ENCODE measurements around the gene SERBP1.

Gene SERBP1

DNA sequence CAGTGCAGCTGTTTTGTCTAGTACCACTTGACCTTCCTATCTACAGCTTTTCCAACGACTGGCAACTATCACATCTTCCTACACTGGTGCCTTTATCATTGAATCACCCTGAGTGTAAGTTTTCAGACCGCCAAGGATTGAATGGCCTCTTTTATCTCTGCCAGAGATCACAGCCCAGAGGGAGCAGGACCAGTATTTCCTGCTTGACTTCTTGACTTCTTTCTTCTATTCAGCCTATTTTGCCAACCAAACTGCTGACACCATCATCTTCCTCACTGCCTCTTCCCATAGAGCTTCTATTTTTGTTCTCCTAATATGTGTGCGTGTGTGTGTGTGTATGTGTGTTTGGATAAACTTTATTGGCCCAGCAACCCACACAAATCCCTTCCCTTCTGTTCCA is 53.8 kb downstream of the SERBP1 start:
- no peak overlapping the region for H3K4ac ChIP-seq (ENCODE audit: low read depth, low read length)
- H3K56ac ChIP-seq (ENCODE audit: low read length) = no peak overlapping the region
- DNase-seq = peak; percentile 72
- no peak overlapping the region for H3K9ac ChIP-seq (ENCODE audit: low read length)
- H2BK5ac ChIP-seq (ENCODE audit: low read length) = no peak overlapping the region
- no peak overlapping the region for H4K5ac ChIP-seq (ENCODE audit: low read length)
- H3K27me3 ChIP-seq (ENCODE audit: insufficient read depth, low read length, poor library complexity) = no peaks in the 10 kb centered on the region
- no peaks in the 10 kb centered on the region for H3K36me3 ChIP-seq (ENCODE audit: control insufficient read depth, insufficient read depth, low read length)
- H3K79me1 ChIP-seq (ENCODE audit: low read length) = no peaks in the 10 kb centered on the region
- WGBS (ENCODE audit: extremely low coverage, insufficient coverage, low lambda C conversion rate) = no CpG with 5 or more reads among the region's 3 CpGs
- no peak overlapping the region for H2AK5ac ChIP-seq (ENCODE audit: low read length)
- peaks cover 10% of the 10 kb centered on the region for H3K4me1 ChIP-seq (ENCODE audit: control insufficient read depth, low read depth, low read length)
- no peaks in the 10 kb centered on the region for H3K79me2 ChIP-seq (ENCODE audit: control insufficient read depth, insufficient read depth, low read length)
- H2BK15ac ChIP-seq (replicated peaks; ENCODE audit: low read depth) = no peak overlapping the region
- no peak overlapping the region for H3K4me2 ChIP-seq (ENCODE audit: low read length)
- H3K27ac ChIP-seq (ENCODE audit: low read depth, low read length) = no peak overlapping the region
- H2BK120ac ChIP-seq (ENCODE audit: low read depth, low read length) = no peak overlapping the region
- no peak overlapping the region for H3K18ac ChIP-seq (ENCODE audit: low read length)
- no peak overlapping the region for H3K23ac ChIP-seq (ENCODE audit: low read length)
- H4K8ac ChIP-seq (ENCODE audit: low read depth, low read length) = no peak overlapping the region
- H3K4me3 ChIP-seq (ENCODE audit: low read length) = no peak overlapping the region

DNA sequence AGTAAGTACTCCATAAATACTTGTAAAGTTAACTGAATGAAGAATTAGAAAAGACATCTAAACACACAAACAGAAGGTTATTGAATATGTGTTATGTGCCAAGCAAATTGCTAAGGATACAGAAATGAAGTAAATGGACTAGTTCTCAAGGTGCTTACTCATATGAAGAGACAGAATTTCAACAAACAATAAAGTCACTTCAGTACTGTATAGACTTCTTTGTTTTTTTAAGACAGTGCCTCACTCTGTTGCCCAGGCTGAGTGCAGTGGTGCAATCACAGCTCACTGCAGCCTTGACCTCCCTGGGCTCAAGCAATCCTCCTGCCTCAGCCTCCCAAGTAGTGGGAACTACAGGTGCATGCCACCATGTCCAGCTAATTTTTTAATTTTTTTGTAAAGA is 57.3 kb downstream of the SERBP1 start:
- Histone ChIP-seq H3K4me1 (ENCODE audit: control insufficient read depth, low read depth, low read length) (peaks cover 10% of the 10 kb centered on the region), H2BK120ac (ENCODE audit: low read depth, low read length) (no peak overlapping the region), H2AK5ac (ENCODE audit: low read length) (no peak overlapping the region), H3K27me3 (ENCODE audit: insufficient read depth, low read length, poor library complexity) (no peaks in the 10 kb centered on the region), H3K36me3 (ENCODE audit: control insufficient read depth, insufficient read depth, low read length) (no peaks in the 10 kb centered on the region), H2BK15ac (replicated peaks; ENCODE audit: low read depth) (no peak overlapping the region), H3K18ac (ENCODE audit: low read length) (no peak overlapping the region), H3K23ac (ENCODE audit: low read length) (no peak overlapping the region), H3K4me2 (ENCODE audit: low read length) (no peak overlapping the region), H3K4ac (ENCODE audit: low read depth, low read length) (no peak overlapping the region), H4K8ac (ENCODE audit: low read depth, low read length) (no peak overlapping the region), H3K4me3 (ENCODE audit: low read length) (no peak overlapping the region), H3K79me2 (ENCODE audit: control insufficient read depth, insufficient read depth, low read length) (no peaks in the 10 kb centered on the region), H3K56ac (ENCODE audit: low read length) (no peak overlapping the region), H2BK5ac (ENCODE audit: low read length) (no peak overlapping the region), H3K79me1 (ENCODE audit: low read length) (no peaks in the 10 kb centered on the region), H3K9ac (ENCODE audit: low read length) (no peak overlapping the region), H4K5ac (ENCODE audit: low read length) (no peak overlapping the region), H3K27ac (ENCODE audit: low read depth, low read length) (no peak overlapping the region)
- no peak for DNase-seq

DNA sequence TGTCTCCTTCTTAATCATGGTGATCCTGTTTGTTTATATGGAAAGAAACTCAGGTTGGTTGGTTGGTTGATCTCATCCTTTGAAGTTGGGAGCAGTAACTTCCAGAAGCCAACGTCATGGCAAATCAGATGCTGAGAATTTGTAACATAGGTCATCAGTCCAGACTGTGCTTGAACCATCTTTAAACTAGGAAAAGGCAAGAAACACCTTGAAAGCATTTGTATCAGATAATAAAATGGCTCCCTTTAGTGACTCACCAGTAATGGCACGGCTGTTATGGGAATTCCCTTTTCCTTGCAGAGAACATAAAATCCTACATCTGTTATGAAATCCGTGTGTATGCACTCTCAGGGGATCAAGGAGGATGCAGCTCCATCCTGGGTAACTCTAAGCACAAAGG is 58.1 kb downstream of the SERBP1 start:
- WGBS (ENCODE audit: extremely low coverage, insufficient coverage, low lambda C conversion rate) = no CpG with 5 or more reads among the region's 3 CpGs
- Histone ChIP-seq H2BK5ac (ENCODE audit: low read length) (no peak overlapping the region), H3K27me3 (ENCODE audit: insufficient read depth, low read length, poor library complexity) (no peaks in the 10 kb centered on the region), H3K56ac (ENCODE audit: low read length) (no peak overlapping the region), H3K18ac (ENCODE audit: low read length) (no peak overlapping the region), H3K4ac (ENCODE audit: low read depth, low read length) (no peak overlapping the region), H4K5ac (ENCODE audit: low read length) (no peak overlapping the region), H3K4me1 (ENCODE audit: control insufficient read depth, low read depth, low read length) (peaks cover 9% of the 10 kb centered on the region), H2BK120ac (ENCODE audit: low read depth, low read length) (no peak overlapping the region), H3K27ac (ENCODE audit: low read depth, low read length) (no peak overlapping the region), H2AK5ac (ENCODE audit: low read length) (no peak overlapping the region), H3K36me3 (ENCODE audit: control insufficient read depth, insufficient read depth, low read length) (no peaks in the 10 kb centered on the region), H3K23ac (ENCODE audit: low read length) (no peak overlapping the region), H4K8ac (ENCODE audit: low read depth, low read length) (no peak overlapping the region), H3K79me2 (ENCODE audit: control insufficient read depth, insufficient read depth, low read length) (no peaks in the 10 kb centered on the region), H3K4me3 (ENCODE audit: low read length) (no peak overlapping the region), H3K4me2 (ENCODE audit: low read length) (no peak overlapping the region), H3K79me1 (ENCODE audit: low read length) (no peaks in the 10 kb centered on the region), H3K9ac (ENCODE audit: low read length) (no peak overlapping the region), H2BK15ac (replicated peaks; ENCODE audit: low read depth) (no peak overlapping the region)
- no peak for DNase-seq

DNA sequence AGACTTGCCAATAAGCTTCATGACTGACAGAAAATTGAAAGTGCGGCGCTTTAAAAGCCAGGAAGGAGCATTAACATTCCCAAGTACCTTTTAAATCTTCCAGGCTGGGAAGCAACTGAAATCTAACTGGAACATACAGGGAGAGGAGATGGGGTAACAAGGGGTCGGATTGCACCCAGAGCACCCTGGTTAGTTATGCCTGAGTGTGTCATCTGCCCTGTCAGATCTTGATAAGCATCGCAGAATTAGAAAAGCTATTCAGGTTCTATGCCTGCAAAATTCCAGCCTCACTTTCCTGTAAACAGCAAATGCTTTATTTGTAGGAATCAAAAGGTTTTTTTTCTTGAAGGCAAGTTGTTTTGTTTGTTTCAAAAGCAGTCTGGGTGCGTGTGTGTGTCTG is 58.5 kb downstream of the SERBP1 start:
- no peak overlapping the region for H4K5ac ChIP-seq (ENCODE audit: low read length)
- H3K23ac ChIP-seq (ENCODE audit: low read length) = no peak overlapping the region
- no peak overlapping the region for H3K4ac ChIP-seq (ENCODE audit: low read depth, low read length)
- H3K4me3 ChIP-seq (ENCODE audit: low read length) = no peak overlapping the region
- no peak overlapping the region for H2AK5ac ChIP-seq (ENCODE audit: low read length)
- H3K36me3 ChIP-seq (ENCODE audit: control insufficient read depth, insufficient read depth, low read length) = no peaks in the 10 kb centered on the region
- H2BK15ac ChIP-seq (replicated peaks; ENCODE audit: low read depth) = no peak overlapping the region
- no peaks in the 10 kb centered on the region for H3K27me3 ChIP-seq (ENCODE audit: insufficient read depth, low read length, poor library complexity)
- no peaks in the 10 kb centered on the region for H3K79me1 ChIP-seq (ENCODE audit: low read length)
- H3K9ac ChIP-seq (ENCODE audit: low read length) = no peak overlapping the region
- no peaks in the 10 kb centered on the region for H3K79me2 ChIP-seq (ENCODE audit: control insufficient read depth, insufficient read depth, low read length)
- no peak overlapping the region for H3K56ac ChIP-seq (ENCODE audit: low read length)
- no peak overlapping the region for H3K18ac ChIP-seq (ENCODE audit: low read length)
- no peak overlapping the region for H2BK5ac ChIP-seq (ENCODE audit: low read length)
- H3K4me2 ChIP-seq (ENCODE audit: low read length) = no peak overlapping the region
- H4K8ac ChIP-seq (ENCODE audit: low read depth, low read length) = no peak overlapping the region
- WGBS (ENCODE audit: extremely low coverage, insufficient coverage, low lambda C conversion rate) = no CpG with 5 or more reads among the region's 5 CpGs
- peaks cover 6% of the 10 kb centered on the region for H3K4me1 ChIP-seq (ENCODE audit: control insufficient read depth, low read depth, low read length)
- H3K27ac ChIP-seq (ENCODE audit: low read depth, low read length) = no peak overlapping the region
- peak; percentile 45 for DNase-seq
- no peak overlapping the region for H2BK120ac ChIP-seq (ENCODE audit: low read depth, low read length)

DNA sequence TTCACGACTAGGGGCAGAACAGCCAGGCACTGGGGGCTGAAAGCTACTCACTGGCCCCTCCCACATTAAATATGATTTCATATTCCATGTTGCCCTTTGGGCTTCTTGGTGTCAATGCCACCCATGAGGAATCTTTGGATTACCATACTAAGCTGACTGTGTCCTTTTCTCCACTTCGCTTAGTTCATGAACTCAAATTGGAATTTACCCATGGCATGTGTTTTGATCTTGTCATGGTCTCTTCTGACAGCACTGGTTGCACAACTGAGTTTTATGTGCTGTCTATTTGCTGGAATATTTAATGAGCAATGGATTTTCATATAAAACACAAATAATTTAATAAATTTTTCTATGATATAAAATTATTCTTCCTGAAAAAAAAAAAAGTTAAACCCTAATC is 59.2 kb downstream of the SERBP1 start:
- Histone ChIP-seq H3K9ac (ENCODE audit: low read length) (no peak overlapping the region), H4K5ac (ENCODE audit: low read length) (no peak overlapping the region), H3K4me2 (ENCODE audit: low read length) (no peak overlapping the region), H4K8ac (ENCODE audit: low read depth, low read length) (no peak overlapping the region), H2BK15ac (replicated peaks; ENCODE audit: low read depth) (no peak overlapping the region), H3K27me3 (ENCODE audit: insufficient read depth, low read length, poor library complexity) (no peaks in the 10 kb centered on the region), H2AK5ac (ENCODE audit: low read length) (no peak overlapping the region), H3K18ac (ENCODE audit: low read length) (no peak overlapping the region), H2BK120ac (ENCODE audit: low read depth, low read length) (no peak overlapping the region), H3K27ac (ENCODE audit: low read depth, low read length) (no peak overlapping the region), H3K79me2 (ENCODE audit: control insufficient read depth, insufficient read depth, low read length) (no peaks in the 10 kb centered on the region), H3K56ac (ENCODE audit: low read length) (no peak overlapping the region), H3K23ac (ENCODE audit: low read length) (no peak overlapping the region), H2BK5ac (ENCODE audit: low read length) (no peak overlapping the region), H3K4ac (ENCODE audit: low read depth, low read length) (no peak overlapping the region), H3K4me1 (ENCODE audit: control insufficient read depth, low read depth, low read length) (peaks cover 2% of the 10 kb centered on the region), H3K36me3 (ENCODE audit: control insufficient read depth, insufficient read depth, low read length) (no peaks in the 10 kb centered on the region), H3K4me3 (ENCODE audit: low read length) (no peak overlapping the region), H3K79me1 (ENCODE audit: low read length) (no peaks in the 10 kb centered on the region)
- DNase-seq = no peak
- no CpG with 5 or more reads among the region's 2 CpGs for WGBS (ENCODE audit: extremely low coverage, insufficient coverage, low lambda C conversion rate)

DNA sequence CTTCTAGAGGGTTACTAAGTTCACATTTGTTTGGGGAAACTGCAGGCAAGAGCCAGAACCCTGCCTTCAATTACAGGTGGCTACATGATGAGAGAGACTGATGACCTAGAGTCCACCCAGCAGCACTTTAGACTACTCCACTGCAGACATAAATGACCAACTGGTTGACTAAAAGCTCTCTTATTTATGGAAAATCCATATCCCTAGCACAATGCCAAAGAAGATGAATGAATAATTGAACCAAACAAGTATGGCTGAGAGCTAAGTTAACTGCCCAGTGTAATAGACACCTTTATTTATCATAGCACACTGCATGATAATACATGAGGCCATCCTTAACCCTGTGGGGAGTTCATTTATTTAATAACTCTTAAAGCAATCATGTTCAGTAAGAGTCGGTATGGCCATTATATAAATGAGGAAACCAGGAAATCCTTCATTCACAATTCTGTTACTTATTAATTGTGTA is 62.1 kb downstream of the SERBP1 start:
- H2BK5ac ChIP-seq (ENCODE audit: low read length) = no peak overlapping the region
- H3K79me2 ChIP-seq (ENCODE audit: control insufficient read depth, insufficient read depth, low read length) = no peaks in the 10 kb centered on the region
- no peak overlapping the region for H3K27ac ChIP-seq (ENCODE audit: low read depth, low read length)
- no peak overlapping the region for H4K5ac ChIP-seq (ENCODE audit: low read length)
- no peak overlapping the region for H3K4me2 ChIP-seq (ENCODE audit: low read length)
- no peak for DNase-seq
- H3K4me3 ChIP-seq (ENCODE audit: low read length) = no peak overlapping the region
- no peak overlapping the region for H2BK15ac ChIP-seq (replicated peaks; ENCODE audit: low read depth)
- no peak overlapping the region for H3K56ac ChIP-seq (ENCODE audit: low read length)
- no peaks in the 10 kb centered on the region for H3K27me3 ChIP-seq (ENCODE audit: insufficient read depth, low read length, poor library complexity)
- no peak overlapping the region for H2BK120ac ChIP-seq (ENCODE audit: low read depth, low read length)
- no peak overlapping the region for H4K8ac ChIP-seq (ENCODE audit: low read depth, low read length)
- no peak overlapping the region for H3K23ac ChIP-seq (ENCODE audit: low read length)
- no peak overlapping the region for H2AK5ac ChIP-seq (ENCODE audit: low read length)
- no peak overlapping the region for H3K9ac ChIP-seq (ENCODE audit: low read length)
- H3K18ac ChIP-seq (ENCODE audit: low read length) = no peak overlapping the region
- no CpG with 5 or more reads among the region's 1 CpG for WGBS (ENCODE audit: extremely low coverage, insufficient coverage, low lambda C conversion rate)
- H3K79me1 ChIP-seq (ENCODE audit: low read length) = no peaks in the 10 kb centered on the region
- H3K4ac ChIP-seq (ENCODE audit: low read depth, low read length) = no peak overlapping the region
- no peaks in the 10 kb centered on the region for H3K36me3 ChIP-seq (ENCODE audit: control insufficient read depth, insufficient read depth, low read length)
- H3K4me1 ChIP-seq (ENCODE audit: control insufficient read depth, low read depth, low read length) = peaks cover 2% of the 10 kb centered on the region

All from mesendoderm (in vitro differentiated cells).